Measurements from ENCODE around the gene ATAD2B. TPM values are rescaled to one million over a fixed set of nuclear protein-coding genes. Genes with fewer than 3 reads are reported as not detected.

Gene ATAD2B
- total RNA-seq, 1 donor from 2014 or later = 8.4 TPM

DNA sequence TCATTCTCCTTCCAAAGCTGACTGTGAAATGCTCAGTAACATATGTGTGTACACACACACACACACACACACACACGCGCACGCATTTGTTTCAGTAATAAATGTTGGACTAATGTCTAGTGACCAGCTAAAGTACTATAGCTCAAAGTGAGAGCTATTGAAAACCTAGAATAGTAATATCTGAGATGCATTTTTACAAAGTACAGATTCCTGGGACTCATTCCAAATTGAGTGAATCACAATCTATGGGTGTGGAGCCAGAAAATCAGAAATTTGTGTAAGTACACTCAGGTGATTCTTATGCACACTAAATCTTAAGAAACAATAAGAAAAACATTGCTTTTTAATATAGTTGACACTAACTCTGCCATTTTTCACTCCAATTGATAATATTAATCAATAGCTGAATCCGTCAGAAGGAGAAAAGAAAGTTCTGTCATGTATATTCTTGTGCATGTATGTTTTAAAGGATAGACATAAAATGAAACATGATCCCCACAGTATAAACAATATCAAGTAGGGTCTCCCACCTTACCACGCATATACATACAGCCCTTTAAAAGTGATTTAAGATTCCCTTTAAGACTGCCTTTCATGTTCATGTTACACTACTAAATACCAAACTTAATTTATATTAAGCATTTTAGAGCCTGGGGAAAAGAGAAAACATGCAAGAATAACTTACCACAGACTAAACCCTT, 123.5 kb downstream of the ATAD2B start:
- DNase-seq (ENCODE audit: low spot score in 2 of 2) = no peak
- H3K4me3 ChIP-seq = no peak overlapping the region
- TF ChIP-seq, protein P1, sequence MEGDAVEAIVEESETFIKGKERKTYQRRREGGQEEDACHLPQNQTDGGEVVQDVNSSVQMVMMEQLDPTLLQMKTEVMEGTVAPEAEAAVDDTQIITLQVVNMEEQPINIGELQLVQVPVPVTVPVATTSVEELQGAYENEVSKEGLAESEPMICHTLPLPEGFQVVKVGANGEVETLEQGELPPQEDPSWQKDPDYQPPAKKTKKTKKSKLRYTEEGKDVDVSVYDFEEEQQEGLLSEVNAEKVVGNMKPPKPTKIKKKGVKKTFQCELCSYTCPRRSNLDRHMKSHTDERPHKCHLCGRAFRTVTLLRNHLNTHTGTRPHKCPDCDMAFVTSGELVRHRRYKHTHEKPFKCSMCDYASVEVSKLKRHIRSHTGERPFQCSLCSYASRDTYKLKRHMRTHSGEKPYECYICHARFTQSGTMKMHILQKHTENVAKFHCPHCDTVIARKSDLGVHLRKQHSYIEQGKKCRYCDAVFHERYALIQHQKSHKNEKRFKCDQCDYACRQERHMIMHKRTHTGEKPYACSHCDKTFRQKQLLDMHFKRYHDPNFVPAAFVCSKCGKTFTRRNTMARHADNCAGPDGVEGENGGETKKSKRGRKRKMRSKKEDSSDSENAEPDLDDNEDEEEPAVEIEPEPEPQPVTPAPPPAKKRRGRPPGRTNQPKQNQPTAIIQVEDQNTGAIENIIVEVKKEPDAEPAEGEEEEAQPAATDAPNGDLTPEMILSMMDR (IDR thresholded peaks at IDR 0.05) = no peak
- H3K27me3 ChIP-seq = no peaks in the 10 kb centered on the region
- peaks cover 0 to 3% of the 10 kb centered on the region in 2 donors for H3K36me3 ChIP-seq
- intact Hi-C loops (cut with DNase I) = no loop called here
- H3K4me1 ChIP-seq = peaks cover 0 to 8% of the 10 kb centered on the region in 2 donors
- no peaks in the 10 kb centered on the region for H3K9me3 ChIP-seq
- H3K27ac ChIP-seq = no peak overlapping the region

DNA sequence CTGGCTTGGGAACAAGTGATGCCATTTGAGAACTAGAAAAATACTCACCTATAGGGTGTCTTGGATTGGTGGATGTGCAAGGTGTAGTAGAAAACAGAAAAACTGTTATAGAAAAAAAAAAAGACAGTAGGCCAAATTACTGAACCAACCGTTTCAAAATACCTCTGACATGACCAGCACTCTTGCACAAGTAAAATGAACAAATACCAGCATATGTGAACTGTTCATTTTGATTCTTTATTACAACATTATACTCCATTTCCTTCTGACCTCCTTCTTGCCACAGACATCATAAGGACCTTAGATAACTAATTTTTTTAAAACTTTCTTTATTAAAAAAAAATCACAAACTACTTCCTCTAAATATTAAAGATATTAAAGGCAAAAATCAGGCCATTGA, 125.5 kb downstream of the ATAD2B start:
- Histone ChIP-seq H3K4me3 (no peak overlapping the region), H3K36me3 (peaks cover 0 to 4% of the 10 kb centered on the region in 2 donors), H3K27me3 (no peaks in the 10 kb centered on the region), H3K4me1 (peaks cover 0 to 8% of the 10 kb centered on the region in 2 donors), H3K9me3 (no peaks in the 10 kb centered on the region), H3K27ac (no peak overlapping the region)
- DNase-seq (ENCODE audit: low spot score in 2 of 2) = no peak
- TF ChIP-seq, protein P1 (IDR thresholded peaks at IDR 0.05) = no peak
- intact Hi-C loops (cut with DNase I) = no loop called here

DNA sequence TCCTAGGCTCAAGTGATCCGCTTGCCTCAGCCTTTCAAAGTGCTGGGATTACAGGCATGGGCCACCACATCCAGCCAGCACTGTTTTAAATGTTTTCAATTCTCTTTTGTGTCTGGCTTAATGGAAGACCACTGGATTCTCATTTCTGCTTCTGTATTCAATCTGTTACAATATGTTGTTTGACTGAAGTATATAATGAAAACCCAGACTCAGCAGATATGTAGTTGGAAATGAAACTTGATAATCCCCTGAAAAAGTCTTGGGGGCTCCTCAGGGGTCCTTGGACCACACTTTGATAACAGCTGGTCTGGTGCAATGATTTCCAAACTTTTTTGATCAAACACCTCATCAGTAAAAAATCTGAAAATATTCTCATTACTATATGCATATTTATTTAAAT, 132.7 kb downstream of the ATAD2B start:
- Histone ChIP-seq H3K27ac (no peak overlapping the region), H3K9me3 (no peaks in the 10 kb centered on the region), H3K4me3 (no peak overlapping the region), H3K36me3 (peaks cover 0 to 4% of the 10 kb centered on the region in 2 donors), H3K4me1 (no peaks in the 10 kb centered on the region), H3K27me3 (no peaks in the 10 kb centered on the region)
- intact Hi-C loops (cut with DNase I) = no loop called here
- DNase-seq (ENCODE audit: low spot score in 2 of 2) = no peak
- TF ChIP-seq, protein P1 (IDR thresholded peaks at IDR 0.05) = no peak

DNA sequence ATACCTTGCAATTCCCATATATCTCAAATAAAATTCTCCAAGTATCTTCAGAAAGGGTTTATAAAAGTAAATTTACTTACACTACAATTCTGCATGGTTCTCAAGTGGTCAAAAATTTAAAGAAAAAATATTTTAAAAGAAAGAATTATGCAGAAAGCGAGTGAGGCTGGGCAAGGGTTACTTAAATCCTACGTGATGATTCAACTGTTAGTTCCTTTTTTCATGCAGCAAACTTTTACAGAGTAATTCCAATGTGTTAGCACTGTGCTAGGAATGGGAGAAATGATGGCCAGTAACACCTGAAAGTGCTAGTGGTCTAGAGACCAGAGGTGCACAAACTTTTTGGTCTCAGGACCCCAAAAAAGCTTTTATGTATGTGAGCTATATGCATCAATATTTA, 133.4 kb downstream of the ATAD2B start:
- intact Hi-C loops (cut with DNase I) = no loop called here
- H3K27ac ChIP-seq = no peak overlapping the region
- no peak for DNase-seq (ENCODE audit: low spot score in 2 of 2)
- TF ChIP-seq, protein P1 (IDR thresholded peaks at IDR 0.05) = no peak
- H3K4me1 ChIP-seq = no peaks in the 10 kb centered on the region
- H3K36me3 ChIP-seq = peaks cover 0 to 4% of the 10 kb centered on the region in 2 donors
- H3K4me3 ChIP-seq = no peak overlapping the region
- H3K9me3 ChIP-seq = no peaks in the 10 kb centered on the region
- H3K27me3 ChIP-seq = no peaks in the 10 kb centered on the region

DNA sequence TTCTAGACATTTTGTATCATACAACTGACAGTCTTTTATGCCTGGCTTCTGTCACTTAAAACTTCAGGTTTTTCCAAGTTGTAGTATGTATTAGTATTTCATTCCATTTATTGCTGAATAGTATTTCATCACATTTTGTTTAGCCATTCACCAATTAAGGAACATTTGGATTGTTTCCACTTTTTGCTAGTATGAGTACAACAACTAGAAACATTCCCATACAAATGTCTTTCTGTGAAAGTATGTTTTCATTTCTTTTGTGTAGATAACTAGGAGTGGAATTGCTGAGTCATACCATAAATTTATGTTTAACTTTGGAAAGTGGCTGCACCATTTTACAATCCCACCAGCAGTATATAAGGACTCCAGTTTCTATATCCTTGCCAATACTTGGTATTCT, 135.9 kb downstream of the ATAD2B start:
- no peak overlapping the region for H3K27ac ChIP-seq
- H3K27me3 ChIP-seq = no peaks in the 10 kb centered on the region
- DNase-seq (ENCODE audit: low spot score in 2 of 2) = no peak
- H3K4me1 ChIP-seq = no peaks in the 10 kb centered on the region
- H3K9me3 ChIP-seq = no peaks in the 10 kb centered on the region
- intact Hi-C loops (cut with DNase I) = no loop called here
- peaks cover under 1 to 5% of the 10 kb centered on the region in 2 donors for H3K36me3 ChIP-seq
- TF ChIP-seq, protein P1 (IDR thresholded peaks at IDR 0.05) = no peak
- no peak overlapping the region for H3K4me3 ChIP-seq

Measured in ascending aorta (tissue), 2 donors.